H1 (cell line): Measurements from ENCODE around the gene URB2. TPM values are rescaled to one million over a fixed set of nuclear protein-coding genes. Genes with fewer than 3 reads are reported as not detected.
A peak's percentile ranks its signal among the peaks of the same experiment; 100 is the strongest.

Experiments
- CTCF ChIA-PET: fragments of 300-600 bp; sonication (Branson Sonifier 250); formaldehyde crosslinking; loops from one replicate; lab custom pipeline; 2021; ENCODE audit not compliant: partially characterized antibody; lab: Charles Lee
- POLR2A ChIA-PET: fragments of 300-600 bp; sonication (Branson Sonifier 250); formaldehyde crosslinking; loops from one replicate; lab custom pipeline; 2021; ENCODE audit warnings: inconsistent platforms; ENCODE audit not compliant: partially characterized antibody; lab: Charles Lee
- DNase-seq, 2 experiments: peaks; one replicate each; pipeline versions ENCODE4 v3.0.0 to v3.0.0-alpha.2; 2010 to 2022; ENCODE audit warnings: low spot score in 2 of 2, low read depth in 1 of 2, mixed read lengths in 1 of 2
- FAIRE-seq: peaks from 2 replicates; lab custom pipeline; 2011; peaks lifted over from hg19 to GRCh38; lab: Jason Lieb, UNC
- H2AFZ ChIP-seq: 2 replicates; pipeline ENCODE4 v1.8.1; 2012; ENCODE audit warnings: low read length, inconsistent platforms
- H2AK5ac ChIP-seq: 2 replicates; pipeline ENCODE4 v1.6.1; 2013; ENCODE audit warnings: low read depth, low read length
- H2BK120ac ChIP-seq: replicated peaks from 2 replicates; pipeline ENCODE3; 2013; ENCODE audit warnings: low read depth, low read length, inconsistent platforms
- H2BK12ac ChIP-seq: 2 replicates; pipeline ENCODE4 v1.6.1; 2013; ENCODE audit warnings: low read depth, low read length
- H2BK15ac ChIP-seq: 2 replicates; pipeline ENCODE4 v1.6.1; 2013; ENCODE audit warnings: low read length
- H2BK20ac ChIP-seq: 2 replicates; pipeline ENCODE4 v1.6.1; 2013; ENCODE audit warnings: low read length
- H2BK5ac ChIP-seq: 2 replicates; pipeline ENCODE4 v1.6.1; 2013; ENCODE audit warnings: low read depth, low read length
- H3K14ac ChIP-seq: 2 replicates; pipeline ENCODE4 v1.6.1; 2013; ENCODE audit warnings: inconsistent platforms; ENCODE audit not compliant: insufficient read length
- H3K18ac ChIP-seq: 2 replicates; pipeline ENCODE4 v1.6.1; 2013; ENCODE audit warnings: low read length; ENCODE audit errors: extremely low read depth
- H3K23ac ChIP-seq: 2 replicates; pipeline ENCODE4 v1.6.1; 2013; ENCODE audit warnings: inconsistent platforms; ENCODE audit not compliant: insufficient read length
- H3K23me2 ChIP-seq: 2 replicates; pipeline ENCODE4 v1.6.1; 2013; ENCODE audit warnings: low read depth, low read length
- H3K27ac ChIP-seq: 2 replicates; pipeline ENCODE4 v1.6.1; 2011; ENCODE audit warnings: low read depth, low read length, inconsistent platforms
- H3K27me3 ChIP-seq, 4 experiments: replicated peaks in 1 of 4; 1 replicate in 1 of 4; 2 replicates in 3 of 4; pipeline versions ENCODE4 v1.6.1 to v1.8.1; 2011 to 2013; ENCODE audit warnings: low read length in 3 of 4, mild to moderate bottlenecking in 3 of 4, inconsistent platforms in 2 of 4, mixed read lengths in 2 of 4, moderate library complexity in 1 of 4; ENCODE audit not compliant: control insufficient read depth in 3 of 4, insufficient read depth in 3 of 4; ENCODE audit errors: extremely low read depth in 1 of 4
- H3K36me3 ChIP-seq, 4 experiments: 2 replicates each; pipeline versions ENCODE4 v1.6.1 to v1.8.1; 2011 to 2013; ENCODE audit warnings: mild to moderate bottlenecking in 4 of 4, low read length in 3 of 4, moderate library complexity in 2 of 4, control low read depth in 1 of 4, inconsistent platforms in 1 of 4; ENCODE audit not compliant: insufficient read depth in 4 of 4, control insufficient read depth in 2 of 4
- H3K4ac ChIP-seq: replicated peaks from 2 replicates; pipeline ENCODE3; 2013; ENCODE audit warnings: low read length, low read depth, mixed read lengths, inconsistent platforms; ENCODE audit not compliant: insufficient read length
- H3K4me1 ChIP-seq, 4 experiments: replicated peaks in 1 of 4; 1 replicate in 1 of 4; 2 replicates in 3 of 4; pipeline versions ENCODE4 v1.6.1 to v1.8.1; 2011 to 2013; ENCODE audit warnings: low read length in 3 of 4, inconsistent platforms in 2 of 4, mixed read lengths in 1 of 4; ENCODE audit not compliant: insufficient read depth in 4 of 4, control insufficient read depth in 3 of 4
- H3K4me2 ChIP-seq, 2 experiments: 2 replicates each; pipeline versions ENCODE4 v1.6.1 to v1.8.1; 2011 to 2013; ENCODE audit warnings: low read depth in 2 of 2, low read length in 2 of 2, control low read depth in 1 of 2, inconsistent platforms in 1 of 2, mild to moderate bottlenecking in 1 of 2; ENCODE audit not compliant: insufficient read depth in 1 of 2
- H3K4me3 ChIP-seq, 4 experiments: fragments of 200-600, 300-600 bp in 1 of 4; sonication (generic), shearing (Covaris generic), sonication (Bioruptor Twin) in 1 of 4; 2 replicates each; pipeline versions ENCODE4 v1.5.1 to v1.8.1; 2011 to 2016; ENCODE audit warnings: low read length in 4 of 4, low read depth in 3 of 4, control low read depth in 2 of 4, inconsistent platforms in 2 of 4, mild to moderate bottlenecking in 2 of 4, mixed read lengths in 1 of 4, moderate library complexity in 1 of 4; ENCODE audit not compliant: insufficient read depth in 2 of 4; ENCODE audit errors: extremely low read depth in 1 of 4
- H3K56ac ChIP-seq: replicated peaks from 2 replicates; pipeline ENCODE3; 2013; ENCODE audit warnings: low read depth, mild to moderate bottlenecking, mixed read lengths, low read length, inconsistent platforms; ENCODE audit not compliant: insufficient read length
- H3K79me1 ChIP-seq: 2 replicates; pipeline ENCODE4 v1.6.1; 2013; ENCODE audit warnings: low read depth, low read length, control low read depth
- H3K79me2 ChIP-seq, 2 experiments: 2 replicates each; pipeline versions ENCODE4 v1.6.1 to v1.8.1; 2012 to 2013; ENCODE audit warnings: low read length in 2 of 2, mild to moderate bottlenecking in 2 of 2, inconsistent platforms in 1 of 2; ENCODE audit not compliant: insufficient read depth in 2 of 2, control insufficient read depth in 1 of 2
- H3K9ac ChIP-seq, 4 experiments: replicated peaks in 1 of 4; 1 replicate in 1 of 4; 2 replicates in 3 of 4; pipeline versions ENCODE4 v1.6.1 to v1.8.1; 2011 to 2013; ENCODE audit warnings: low read depth in 3 of 4, low read length in 3 of 4, control low read depth in 2 of 4, mild to moderate bottlenecking in 2 of 4, moderate library complexity in 2 of 4, inconsistent platforms in 1 of 4; ENCODE audit errors: extremely low read depth in 1 of 4
- H3K9me3 ChIP-seq, 2 experiments: 2 replicates each; pipeline versions ENCODE4 v1.6.1 to v1.8.1; 2012 to 2013; ENCODE audit warnings: mild to moderate bottlenecking in 2 of 2, moderate library complexity in 2 of 2, control low read depth in 1 of 2, inconsistent platforms in 1 of 2, low read depth in 1 of 2, low read length in 1 of 2, mixed read lengths in 1 of 2; ENCODE audit not compliant: insufficient read depth in 2 of 2
- H4K20me1 ChIP-seq, 2 experiments: replicated peaks in 1 of 2; 2 replicates each; pipeline versions ENCODE3 to v1.8.1; 2011 to 2013; ENCODE audit warnings: inconsistent platforms in 2 of 2, low read length in 2 of 2, mild to moderate bottlenecking in 1 of 2; ENCODE audit not compliant: insufficient read depth in 2 of 2, control insufficient read depth in 1 of 2
- H4K5ac ChIP-seq: 2 replicates; pipeline ENCODE4 v1.6.1; 2013; ENCODE audit warnings: low read length, low read depth, mixed read lengths, inconsistent platforms; ENCODE audit not compliant: insufficient read length
- H4K8ac ChIP-seq: 2 replicates; pipeline ENCODE4 v1.8.0; 2013; ENCODE audit warnings: mild to moderate bottlenecking, moderate library complexity, low read length, inconsistent platforms; ENCODE audit not compliant: insufficient read depth; ENCODE audit errors: extremely low read depth
- H4K91ac ChIP-seq: replicated peaks from 2 replicates; pipeline ENCODE3; 2013; ENCODE audit warnings: low read length, mixed read lengths, inconsistent platforms; ENCODE audit not compliant: insufficient read length
- CTBP2 ChIP-seq: IDR thresholded peaks from 2 replicates; pipeline ENCODE4 v1.7.0; 2011; ENCODE audit warnings: borderline replicate concordance, mild to moderate bottlenecking, moderate library complexity, mixed read lengths, low read length; ENCODE audit not compliant: insufficient read depth, insufficient read length
- HDAC6 ChIP-seq: IDR thresholded peaks from one replicate; pipeline ENCODE4 v1.7.1; 2012; ENCODE audit warnings: low read depth, mild to moderate bottlenecking, inconsistent platforms, low read length, moderate library complexity
- KDM1A ChIP-seq: fragments of 200-600, 300-600 bp; sonication (generic); IDR thresholded peaks from 2 replicates; pipeline ENCODE4 v1.7.1; 2016; ENCODE audit warnings: mild to moderate bottlenecking, low read length, borderline replicate concordance
- WGBS, 2 experiments: shearing (Covaris generic) in 1 of 2; methylation state at CpG; one replicate each; pipeline versions ENCODE4 v1.1.6 to v1.1.7; 2013 to 2015; ENCODE audit warnings: low lambda C conversion rate in 2 of 2, mixed read lengths in 2 of 2, inconsistent platforms in 1 of 2, low coverage in 1 of 2, missing lambda C conversion rate in 1 of 2; ENCODE audit not compliant: insufficient replicate concordance in 2 of 2, insufficient coverage in 1 of 2, insufficient read length in 1 of 2; ENCODE audit errors: extremely low coverage in 1 of 2, missing lambda C conversion rate in 1 of 2; 5-methylcytosine and 5-hydroxymethylcytosine counted together
- polyA plus RNA-seq, 7 experiments: library from polyadenylated mRNA; depleted of rRNA in 3 of 7; stranded (reverse) in 5 of 7; unstranded in 2 of 7; fragments of >200 nt in 5 of 7; fragments of 200-250 nt in 2 of 7; gene quantifications; 1 replicate in 5 of 7; 2 replicates in 1 of 7; 4 replicates in 1 of 7; pipeline versions ENCODE4 v1.2.1 to v1.2.3, GENCODE V29; 2011 to 2013; ENCODE audit warnings: missing spikeins in 2 of 7, mixed read lengths in 2 of 7
- total RNA-seq: library from RNA; stranded (reverse); fragmentation: NEBNext Ultra II Directional; extraction: Animal tissue kit (Norgen Biotek cat#: 25700); gene quantifications from 2 replicates; pipeline ENCODE4 v1.2.1, GENCODE V29; 2021

Gene URB2
- total and polyA plus RNA-seq, 2 of the 8 experiments (the other 6 are each of a cell fraction or from before 2014, with no cell fraction given), result 13.7 to 33.0 TPM

- H4K91ac ChIP-seq, result no peak overlapping the region
- no peak overlapping the region for H3K18ac ChIP-seq
- TF ChIP-seq CTBP2 (no peak), HDAC6 (no peak), KDM1A (no peak)
- no peak overlapping the region for H3K4me2 ChIP-seq
- no peak for DNase-seq
- no peak overlapping the region for H3K23ac ChIP-seq
- no peak overlapping the region for H3K4ac ChIP-seq
- no peak overlapping the region for H2AK5ac ChIP-seq
- H4K20me1 ChIP-seq, result no peaks in the 10 kb centered on the region
- no peak overlapping the region for H2BK5ac ChIP-seq
- H3K4me3 ChIP-seq, result no peak overlapping the region
- H3K9me3 ChIP-seq, result peaks cover 3 to 7% of the 10 kb centered on the region in 2 experiments; a peak in 3 of 4 replicates
- no peak overlapping the region for H3K27ac ChIP-seq
- H3K4me1 ChIP-seq, result peaks cover 6 to 11% (median 9%) of the 10 kb centered on the region in 4 experiments
- 87% methylated on average over 4 of the region's 4 CpGs; no CpG with 5 or more reads in 1 of the 2 experiments for WGBS, 2 experiments
- no peak overlapping the region for H4K5ac ChIP-seq
- H2BK120ac ChIP-seq, result no peak overlapping the region
- H2AFZ ChIP-seq, result no peak overlapping the region
- no peaks in the 10 kb centered on the region; a peak in 1 of 7 replicates for H3K27me3 ChIP-seq
- CTCF ChIA-PET, result interaction anchor here (0.6 to 1.0 kb wide), 2 partner anchors 11 to 161 kb away, joined by 3 read pairs; no protein-coding TSS in a partner anchor
- H2BK15ac ChIP-seq, result no peak overlapping the region
- no peak overlapping the region for H3K56ac ChIP-seq
- H4K8ac ChIP-seq, result no peak overlapping the region
- FAIRE-seq, result no peak
- POLR2A ChIA-PET, result no interaction called here
- H3K23me2 ChIP-seq, result no peaks in the 10 kb centered on the region
- H3K14ac ChIP-seq, result no peak overlapping the region
- H3K36me3 ChIP-seq, result 0 out of 8 replicates have a peak, but pooled peaks cover 0 to 3% (median 0%) of the 10 kb centered on the region in 4 experiments
- 0 out of 2 replicates have a peak overlapping the region, but pooled peaks have one; percentile 35 for H2BK12ac ChIP-seq
- H3K79me2 ChIP-seq, result no peaks in the 10 kb centered on the region
- peak overlapping the region; percentile 77; the same call in 1 of the 2 replicates for H2BK20ac ChIP-seq
- H3K9ac ChIP-seq, result no peak overlapping the region
- no peaks in the 10 kb centered on the region for H3K79me1 ChIP-seq
Observed at GRCh38 chr1:229689273-229689672, 63.2 kb downstream of the URB2 start.
